Type B pancreatic cell (in vitro differentiated cells): ENCODE measurements around the gene ADM5. TPM values are rescaled to one million over a fixed set of nuclear protein-coding genes. Genes with fewer than 3 reads are reported as not detected.

Experiments used
- DNase-seq: peaks from one replicate; pipeline ENCODE4 v3.0.0; 2021; ENCODE audit warnings: mixed read lengths; ENCODE audit not compliant: unreplicated experiment; ENCODE audit errors: extremely low spot score
- H3K27ac Mint-ChIP-seq: 2 replicates; pipeline ENCODE4 v1.8.0; 2021; ENCODE audit warnings: mild to moderate bottlenecking, mixed read lengths
- H3K27me3 Mint-ChIP-seq: 2 replicates; pipeline ENCODE4 v1.8.0; 2021; ENCODE audit warnings: mixed read lengths
- H3K36me3 Mint-ChIP-seq: 2 replicates; pipeline ENCODE4 v1.8.0; 2021; ENCODE audit warnings: mixed read lengths
- H3K4me1 Mint-ChIP-seq: one replicate; pipeline ENCODE4 v1.8.0; 2021; ENCODE audit warnings: mixed read lengths; ENCODE audit not compliant: unreplicated experiment
- H3K4me3 Mint-ChIP-seq: 2 replicates; pipeline ENCODE4 v1.8.0; 2021; ENCODE audit warnings: mild to moderate bottlenecking, mixed read lengths
- H3K9me3 Mint-ChIP-seq: 2 replicates; pipeline ENCODE4 v1.8.0; 2021; ENCODE audit warnings: mixed read lengths
- CTCF ChIP-seq: fragments of 200-600 bp; sonication (generic); conservative IDR thresholded peaks from 2 replicates; pipeline ENCODE4 v1.5.0; 2021; ENCODE audit warnings: antibody characterized with exemption, mild to moderate bottlenecking
- total RNA-seq: library from RNA; stranded (reverse); gene quantifications from 2 replicates; pipeline ENCODE4 v1.2.1, GENCODE V29; 2021; ENCODE audit warnings: low replicate concordance

Gene ADM5
- total RNA-seq, 1 donor from 2014 or later: 3.2 TPM

DNA sequence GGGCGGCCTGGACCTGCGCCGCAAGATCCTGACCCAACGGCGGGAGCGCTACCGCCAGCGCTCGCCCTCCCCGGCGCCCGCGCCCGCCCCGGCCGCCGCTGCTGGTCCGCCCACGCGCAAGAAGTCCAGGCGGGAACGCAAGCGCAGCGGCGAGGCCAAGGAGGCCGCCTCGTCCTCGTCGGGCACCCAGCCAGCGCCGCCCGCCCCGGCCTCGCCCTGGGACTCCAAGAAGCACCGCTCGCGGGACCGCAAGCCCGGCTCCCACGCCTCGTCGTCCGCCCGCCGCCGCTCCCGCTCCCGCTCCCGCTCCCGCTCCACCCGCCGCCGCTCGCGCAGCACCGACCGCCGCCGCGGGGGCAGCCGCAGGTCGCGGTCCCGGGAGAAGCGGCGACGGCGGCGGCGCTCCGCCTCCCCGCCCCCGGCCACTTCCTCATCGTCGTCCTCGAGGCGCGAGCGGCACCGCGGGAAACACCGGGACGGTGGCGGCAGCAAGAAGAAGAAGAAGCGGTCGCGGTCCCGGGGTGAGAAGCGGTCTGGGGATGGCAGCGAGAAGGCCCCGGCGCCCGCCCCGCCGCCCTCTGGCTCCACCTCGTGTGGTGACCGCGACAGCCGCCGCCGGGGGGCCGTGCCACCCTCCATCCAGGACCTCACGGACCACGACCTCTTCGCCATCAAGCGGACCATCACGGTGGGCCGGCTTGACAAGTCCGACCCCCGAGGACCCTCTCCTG is 37.4 kb upstream of the ADM5 start:
- Mint-ChIP-seq H3K4me3 (no peak overlapping the region), H3K9me3 (no peaks in the 10 kb centered on the region), H3K36me3 (peaks cover 5% of the 10 kb centered on the region), H3K27ac (no peak overlapping the region), H3K4me1 (no peaks in the 10 kb centered on the region), H3K27me3 (no peaks in the 10 kb centered on the region)
- DNase-seq: no peak
- TF ChIP-seq CTCF: no peak

DNA sequence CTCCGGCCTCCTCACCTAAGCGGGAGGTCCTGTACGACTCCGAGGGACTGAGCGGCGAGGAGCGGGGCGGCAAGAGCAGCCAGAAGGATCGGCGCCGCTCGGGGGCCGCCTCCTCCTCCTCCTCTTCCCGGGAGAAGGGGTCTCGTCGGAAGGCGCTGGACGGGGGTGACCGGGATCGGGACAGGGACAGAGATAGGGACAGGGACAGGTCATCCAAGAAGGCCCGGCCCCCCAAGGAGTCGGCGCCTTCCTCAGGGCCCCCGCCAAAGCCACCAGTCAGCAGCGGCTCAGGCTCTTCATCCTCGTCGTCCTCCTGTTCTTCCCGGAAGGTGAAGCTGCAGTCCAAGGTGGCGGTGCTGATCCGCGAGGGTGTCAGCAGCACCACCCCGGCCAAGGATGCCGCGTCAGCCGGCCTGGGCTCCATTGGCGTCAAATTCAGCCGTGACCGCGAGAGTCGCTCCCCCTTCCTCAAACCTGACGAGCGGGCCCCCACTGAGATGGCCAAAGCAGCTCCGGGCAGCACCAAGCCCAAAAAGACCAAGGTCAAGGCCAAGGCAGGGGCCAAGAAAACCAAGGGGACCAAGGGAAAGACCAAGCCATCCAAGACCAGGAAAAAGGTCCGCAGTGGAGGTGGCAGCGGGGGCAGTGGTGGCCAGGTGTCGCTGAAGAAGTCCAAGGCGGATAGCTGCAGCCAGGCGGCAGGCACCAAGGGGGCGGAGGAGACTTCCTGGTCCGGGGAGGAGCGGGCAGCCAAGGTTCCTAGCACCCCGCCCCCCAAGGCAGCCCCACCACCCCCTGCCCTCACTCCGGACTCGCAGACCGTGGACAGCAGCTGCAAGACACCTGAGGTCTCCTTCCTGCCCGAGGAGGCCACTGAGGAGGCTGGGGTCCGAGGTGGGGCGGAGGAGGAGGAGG is 36.6 kb upstream of the ADM5 start:
- Mint-ChIP-seq H3K4me3 (no peak overlapping the region), H3K4me1 (no peaks in the 10 kb centered on the region), H3K36me3 (peaks cover 8% of the 10 kb centered on the region), H3K27me3 (no peaks in the 10 kb centered on the region), H3K27ac (no peak overlapping the region), H3K9me3 (no peaks in the 10 kb centered on the region)
- no peak for DNase-seq
- no peak for TF ChIP-seq CTCF

DNA sequence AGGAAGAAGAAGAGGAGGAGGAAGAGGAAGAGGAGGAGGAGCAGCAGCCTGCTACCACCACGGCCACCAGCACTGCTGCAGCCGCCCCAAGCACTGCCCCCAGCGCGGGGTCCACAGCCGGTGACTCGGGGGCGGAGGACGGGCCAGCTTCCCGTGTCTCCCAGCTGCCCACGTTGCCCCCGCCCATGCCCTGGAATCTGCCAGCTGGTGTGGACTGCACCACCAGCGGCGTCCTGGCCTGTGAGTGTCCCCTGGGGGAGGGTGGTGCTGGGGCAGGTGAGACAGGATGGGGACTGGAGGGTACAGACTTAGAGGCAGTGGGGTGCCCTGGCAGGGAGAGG is 36.0 kb upstream of the ADM5 start:
- Mint-ChIP-seq H3K4me3 (no peak overlapping the region), H3K36me3 (peaks cover 8% of the 10 kb centered on the region), H3K27ac (no peak overlapping the region), H3K27me3 (no peaks in the 10 kb centered on the region), H3K9me3 (no peaks in the 10 kb centered on the region), H3K4me1 (no peaks in the 10 kb centered on the region)
- no peak for DNase-seq
- TF ChIP-seq CTCF: no peak

GRCh38 chr19:49654581-49654980 is 34.8 kb upstream of the ADM5 start:
- DNase-seq: no peak
- Mint-ChIP-seq H3K36me3 (peaks cover 8% of the 10 kb centered on the region), H3K9me3 (no peaks in the 10 kb centered on the region), H3K27ac (no peak overlapping the region), H3K4me3 (no peak overlapping the region), H3K27me3 (no peaks in the 10 kb centered on the region), H3K4me1 (no peaks in the 10 kb centered on the region)
- no peak for TF ChIP-seq CTCF

GRCh38 chr19:49655570-49656455 is 33.6 kb upstream of the ADM5 start:
- no peak for TF ChIP-seq CTCF
- Mint-ChIP-seq H3K27ac (no peak overlapping the region), H3K27me3 (no peaks in the 10 kb centered on the region), H3K9me3 (no peaks in the 10 kb centered on the region), H3K4me3 (no peak overlapping the region), H3K36me3 (peaks cover 14% of the 10 kb centered on the region), H3K4me1 (no peaks in the 10 kb centered on the region)
- no peak for DNase-seq
